OCI-LY7 (cell line): ENCODE measurements around the gene ACSF2.

Experiments
- EZH2phosphoT487 ChIP-seq: fragments of 200-600 bp; sonication (generic); IDR thresholded peaks from 2 replicates; pipeline ENCODE4 v1.6.1; 2018; ENCODE audit warnings: low read depth, borderline replicate concordance, mild to moderate bottlenecking, mixed run types, antibody characterized with exemption, low read length, moderate library complexity, mixed read lengths
- TF ChIP-seq, protein P1 (sequence below): fragments of 200-600 bp; sonication (generic); conservative IDR thresholded peaks from 2 replicates; pipeline ENCODE4 v1.5.1; 2014; ENCODE audit warnings: mild to moderate bottlenecking, antibody characterized with exemption, low read length, moderate library complexity, mixed read lengths

DNA sequence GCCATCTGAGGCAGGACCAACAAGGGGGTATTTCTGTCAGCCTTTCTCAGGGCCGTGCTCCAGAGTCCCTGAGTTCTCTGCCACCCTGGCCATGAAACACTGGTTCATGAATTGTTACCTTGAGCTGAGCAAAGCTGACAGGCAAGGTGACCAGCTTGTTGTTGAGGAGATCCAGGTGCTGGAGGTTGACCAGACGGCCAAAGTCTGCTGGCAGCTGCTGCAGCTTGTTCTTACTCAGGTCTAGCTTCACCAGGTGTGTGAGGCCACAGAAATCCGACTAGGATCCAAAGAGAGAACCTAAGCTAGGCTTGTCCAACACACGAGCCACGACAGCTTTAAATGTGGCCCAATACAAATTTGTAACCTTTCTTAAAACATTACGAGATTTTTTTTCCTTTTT, 33.4 kb upstream of the ACSF2 start:
- TF ChIP-seq, protein P1, sequence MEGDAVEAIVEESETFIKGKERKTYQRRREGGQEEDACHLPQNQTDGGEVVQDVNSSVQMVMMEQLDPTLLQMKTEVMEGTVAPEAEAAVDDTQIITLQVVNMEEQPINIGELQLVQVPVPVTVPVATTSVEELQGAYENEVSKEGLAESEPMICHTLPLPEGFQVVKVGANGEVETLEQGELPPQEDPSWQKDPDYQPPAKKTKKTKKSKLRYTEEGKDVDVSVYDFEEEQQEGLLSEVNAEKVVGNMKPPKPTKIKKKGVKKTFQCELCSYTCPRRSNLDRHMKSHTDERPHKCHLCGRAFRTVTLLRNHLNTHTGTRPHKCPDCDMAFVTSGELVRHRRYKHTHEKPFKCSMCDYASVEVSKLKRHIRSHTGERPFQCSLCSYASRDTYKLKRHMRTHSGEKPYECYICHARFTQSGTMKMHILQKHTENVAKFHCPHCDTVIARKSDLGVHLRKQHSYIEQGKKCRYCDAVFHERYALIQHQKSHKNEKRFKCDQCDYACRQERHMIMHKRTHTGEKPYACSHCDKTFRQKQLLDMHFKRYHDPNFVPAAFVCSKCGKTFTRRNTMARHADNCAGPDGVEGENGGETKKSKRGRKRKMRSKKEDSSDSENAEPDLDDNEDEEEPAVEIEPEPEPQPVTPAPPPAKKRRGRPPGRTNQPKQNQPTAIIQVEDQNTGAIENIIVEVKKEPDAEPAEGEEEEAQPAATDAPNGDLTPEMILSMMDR = no peak
- no peak for TF ChIP-seq EZH2phosphoT487
